Transverse colon (tissue), 4 donors: ENCODE measurements around the gene PLCD3. TPM values are rescaled to one million over a fixed set of nuclear protein-coding genes. Genes with fewer than 3 reads are reported as not detected.

Experiments
- DNase-seq: peaks from one replicate; pipeline ENCODE4 v3.0.0-alpha.2; 2019
- H3K27ac ChIP-seq, 4 donors: fragments of 200-600 bp; sonication (generic); 2 replicates each; pipeline ENCODE4 v1.5.1; 2016 to 2018; ENCODE audit warnings: inconsistent platforms in 4 of 4
- H3K27me3 ChIP-seq: fragments of 200-600 bp; sonication (generic); 2 replicates; pipeline ENCODE4 v1.5.1; 2017; ENCODE audit warnings: inconsistent platforms
- H3K36me3 ChIP-seq, 4 donors: fragments of 200-600 bp; sonication (generic); 2 replicates each; pipeline ENCODE4 v1.5.1; 2017 to 2019; ENCODE audit warnings: inconsistent platforms in 4 of 4
- H3K4me1 ChIP-seq, 4 donors: fragments of 200-600 bp; sonication (generic); 2 replicates each; pipeline ENCODE4 v1.5.1; 2017 to 2020; ENCODE audit warnings: inconsistent platforms in 4 of 4
- H3K4me3 ChIP-seq, 4 donors: fragments of 200-600 bp; sonication (generic); 1 replicate in 1 of 4; 2 replicates in 3 of 4; pipeline versions ENCODE4 v1.5.1 to v1.6.1; 2017 to 2019; ENCODE audit warnings: inconsistent platforms in 4 of 4
- H3K9me3 ChIP-seq, 2 donors: fragments of 200-600 bp; sonication (generic); 2 replicates each; pipeline ENCODE4 v1.5.1; 2017 to 2019; ENCODE audit warnings: inconsistent platforms in 2 of 2
- CTCF ChIP-seq, 5 experiments: fragments of 200-600 bp in 3 of 5; fragments of 450-650 bp in 2 of 5; sonication (generic) in 3 of 5; IDR thresholded peaks; 1 replicate in 2 of 5; 2 replicates in 3 of 5; pipeline ENCODE4 v1.5.1; 2016 to 2017; ENCODE audit warnings: antibody characterized with exemption in 5 of 5, inconsistent platforms in 3 of 5, mild to moderate bottlenecking in 2 of 5, moderate library complexity in 1 of 5
- EP300 ChIP-seq: sonication (generic); formaldehyde crosslinking; IDR thresholded peaks from one replicate; pipeline ENCODE4 v1.6.1; 2017; ENCODE audit warnings: antibody characterized with exemption, low read depth
- POLR2A ChIP-seq: fragments of 450-650 bp; IDR thresholded peaks from one replicate; pipeline ENCODE4 v1.6.1; 2016; ENCODE audit warnings: antibody characterized with exemption, mild to moderate bottlenecking, moderate library complexity
- POLR2AphosphoS5 ChIP-seq, 3 donors: sonication (generic); formaldehyde crosslinking; IDR thresholded peaks; one replicate each; pipeline ENCODE4 v1.6.1; 2016; ENCODE audit warnings: antibody characterized with exemption in 3 of 3
- WGBS, 2 donors: methylation state at CpG; one replicate each; pipeline ENCODE4 v1.1.5; 2018; ENCODE audit warnings: low coverage in 1 of 2; 5-methylcytosine and 5-hydroxymethylcytosine counted together
- in situ Hi-C, 4 donors: fragments of 200-750 bp; cut with MboI; loops; one replicate each; pipeline versions ENCODE4 v1.15.0 to v1.15.1; 2017; ENCODE audit warnings: low sequenced_read_pairs in 3 of 4, low pct_ligation_motif_present in 1 of 4, low pct_unique_long_range_greater_than_20kb in 1 of 4
- intact Hi-C: fragments of 100-400 bp; cut with DNase I; formaldehyde crosslinking; loops from one replicate; pipeline ENCODE4 v1.15.1; 2023; ENCODE audit warnings: low total_unique reads
- total RNA-seq, 4 donors: library from RNA; depleted of rRNA; stranded (reverse); fragments of >200 nt; gene quantifications; one replicate each; pipeline ENCODE4 v1.1.0, GENCODE V29; 2016

The PLCD3 gene
- total RNA-seq, 4 donors from 2014 or later: 157 to 369 (median 335) TPM

- Histone ChIP-seq H3K9me3 (no peaks in the 10 kb centered on the region), H3K27me3 (no peaks in the 10 kb centered on the region), H3K36me3 (peaks cover 0 to 8% (median 0%) of the 10 kb centered on the region in 4 donors), H3K4me3 (no peak overlapping the region), H3K4me1 (peaks cover 0 to 5% (median 0%) of the 10 kb centered on the region in 4 donors), H3K27ac (no peak overlapping the region)
- in situ Hi-C loops: no loop called here
- DNase-seq: no peak
- TF ChIP-seq POLR2A: no peak
- WGBS, 2 donors: 78 to 87% methylated on average over 6 to 10 of the region's 10 CpGs
- intact Hi-C loops: no loop called here
Measured at GRCh38 chr17:45116434-45117016, 15.8 kb downstream of the PLCD3 start.

DNA sequence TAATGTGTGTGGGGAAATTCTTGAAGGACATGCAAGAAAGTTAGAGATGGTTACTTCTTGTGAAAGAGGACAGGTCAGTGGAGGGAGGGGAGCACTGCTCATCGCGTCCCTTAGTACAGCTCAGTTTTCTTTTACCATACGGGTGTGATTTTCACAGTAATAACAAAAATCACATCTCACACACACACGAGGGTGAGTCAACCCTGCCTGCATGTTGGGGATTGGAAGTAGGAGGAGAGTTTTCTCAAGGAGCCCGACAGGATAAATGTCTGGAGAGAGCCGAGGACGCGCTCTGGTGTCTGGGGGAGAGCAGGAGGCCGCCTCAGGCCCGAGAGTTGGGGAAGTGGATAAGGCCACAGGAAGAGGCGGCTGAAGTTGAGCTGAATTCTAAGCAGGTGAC lies 16.4 kb downstream of the PLCD3 start:
- Histone ChIP-seq H3K4me1 (peaks cover 0 to 11% (median 0%) of the 10 kb centered on the region in 4 donors), H3K4me3 (no peak overlapping the region), H3K27ac (no peak overlapping the region), H3K9me3 (no peaks in the 10 kb centered on the region), H3K27me3 (no peaks in the 10 kb centered on the region), H3K36me3 (peaks cover 0 to 8% (median 0%) of the 10 kb centered on the region in 4 donors)
- DNase-seq: no peak
- intact Hi-C loops: no loop called here
- in situ Hi-C loops: no loop called here
- TF ChIP-seq CTCF (IDR thresholded peaks at IDR 0.05) (no peak), EP300 (no peak), POLR2AphosphoS5 (IDR thresholded peaks at IDR 0.05) (no peak), POLR2A (no peak)
- 75 to 80% methylated on average over 9 to 11 of the region's 11 CpGs for WGBS, 2 donors

DNA sequence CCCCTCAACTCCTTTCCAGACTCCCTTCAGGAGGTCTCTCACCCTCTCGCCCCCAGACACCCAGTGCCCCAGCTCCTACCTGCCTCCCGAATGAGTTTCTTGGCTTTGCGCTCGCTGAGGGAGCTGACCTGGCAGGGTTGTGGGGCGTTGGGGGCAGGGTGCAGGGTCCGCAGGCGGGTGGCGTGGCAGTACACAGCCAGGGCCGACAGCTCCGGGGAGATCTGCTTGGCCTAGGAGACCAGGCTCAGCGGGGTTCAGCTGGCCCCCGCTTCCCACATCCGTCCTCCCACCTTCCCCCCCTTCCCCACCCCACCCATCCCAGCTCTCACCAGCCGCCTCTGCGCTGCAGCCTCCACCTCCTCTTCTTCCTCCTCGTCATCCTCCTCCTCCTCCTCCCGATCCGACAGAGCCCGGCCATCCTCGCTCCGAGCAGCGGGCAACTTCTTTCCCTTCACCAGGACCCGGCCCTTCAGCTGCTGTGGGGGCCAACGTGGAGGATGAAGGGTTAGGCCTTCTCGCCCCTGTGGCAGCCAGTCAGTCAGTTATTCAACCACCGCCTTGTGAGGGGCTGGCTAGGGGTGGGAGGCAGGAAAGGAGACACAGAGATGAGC lies 17.2 kb downstream of the PLCD3 start:
- intact Hi-C loops: no loop called here
- H3K9me3 ChIP-seq: no peaks in the 10 kb centered on the region
- TF ChIP-seq POLR2AphosphoS5 (IDR thresholded peaks at IDR 0.05) (no peak), CTCF (IDR thresholded peaks at IDR 0.05) (no peak), POLR2A (no peak), EP300 (no peak)
- WGBS, 2 donors: 86% methylated on average over 17 of the region's 26 CpGs; no CpG with 5 or more reads in 1 of the 2 donors
- DNase-seq: no peak
- no peak overlapping the region for H3K27ac ChIP-seq
- in situ Hi-C loops: no loop called here
- no peaks in the 10 kb centered on the region for H3K27me3 ChIP-seq
- H3K4me1 ChIP-seq: peaks cover 0 to 18% (median 2%) of the 10 kb centered on the region in 4 donors
- H3K36me3 ChIP-seq: peaks cover 0 to 8% (median 0%) of the 10 kb centered on the region in 4 donors
- H3K4me3 ChIP-seq: no peak overlapping the region

GRCh38 chr17:45114117-45114932 lies 18.0 kb downstream of the PLCD3 start:
- Histone ChIP-seq H3K27ac (no peak overlapping the region), H3K4me3 (no peak overlapping the region), H3K36me3 (peaks cover 0 to 7% (median 0%) of the 10 kb centered on the region in 4 donors), H3K9me3 (no peaks in the 10 kb centered on the region), H3K27me3 (no peaks in the 10 kb centered on the region), H3K4me1 (peaks cover 0 to 18% (median 2%) of the 10 kb centered on the region in 4 donors)
- TF ChIP-seq CTCF (IDR thresholded peaks at IDR 0.05): no peak
- TF ChIP-seq POLR2A: no peak
- no peak for TF ChIP-seq EP300
- DNase-seq: no peak
- 81 to 100% methylated on average over 2 to 15 of the region's 19 CpGs for WGBS, 2 donors
- in situ Hi-C loops (no loop called here), intact Hi-C loops (no loop called here)
